AG04450 (cell line): ENCODE results near the gene PLA2G4F. TPM values are rescaled to one million over a fixed set of nuclear protein-coding genes. Genes with fewer than 3 reads are reported as not detected.

Experiments
- CTCF ChIA-PET: fragments of 300-600, 350-600 bp; formaldehyde crosslinking; extraction: SDS; loops from one replicate; lab custom pipeline; 2022; ENCODE audit warnings: antibody characterized with exemption, inconsistent platforms; lab: Charles Lee
- POLR2A ChIA-PET: fragments of 350-600 bp; formaldehyde crosslinking; extraction: SDS; loops from one replicate; lab custom pipeline; 2021; ENCODE audit warnings: antibody characterized with exemption, inconsistent platforms; lab: Yijun Ruan, JAX
- DNase-seq: peaks from one replicate; pipeline ENCODE4 v3.0.0-alpha.2; 2011; ENCODE audit warnings: low read depth, low spot score
- H3K27ac ChIP-seq: one replicate; pipeline ENCODE4 v1.5.1; 2012; ENCODE audit warnings: low read depth, low read length, control low read depth
- H3K27me3 ChIP-seq: one replicate; pipeline ENCODE4 v1.6.0; 2012; ENCODE audit warnings: low read length; ENCODE audit not compliant: control insufficient read depth, insufficient read depth
- H3K4me3 ChIP-seq: 2 replicates; pipeline ENCODE4 v1.5.1; 2011; ENCODE audit warnings: mild to moderate bottlenecking, low read depth, low read length, control low read depth
- H3K9me3 ChIP-seq: 2 replicates; pipeline ENCODE4 v1.5.1; 2012; ENCODE audit warnings: low read length; ENCODE audit not compliant: control insufficient read depth, insufficient read depth
- CTCF ChIP-seq: IDR thresholded peaks from 2 replicates; pipeline ENCODE4 v1.5.1; 2011; ENCODE audit warnings: low read depth, low read length, control low read depth, inconsistent platforms
- polyA plus RNA-seq: library from polyadenylated mRNA; depleted of rRNA; stranded (reverse); fragments of >200 nt; gene quantifications from 2 replicates; pipeline ENCODE4 v1.2.3, GENCODE V29; 2011

Gene PLA2G4F
- polyA plus RNA-seq, 1 experiment, result not detected

DNA sequence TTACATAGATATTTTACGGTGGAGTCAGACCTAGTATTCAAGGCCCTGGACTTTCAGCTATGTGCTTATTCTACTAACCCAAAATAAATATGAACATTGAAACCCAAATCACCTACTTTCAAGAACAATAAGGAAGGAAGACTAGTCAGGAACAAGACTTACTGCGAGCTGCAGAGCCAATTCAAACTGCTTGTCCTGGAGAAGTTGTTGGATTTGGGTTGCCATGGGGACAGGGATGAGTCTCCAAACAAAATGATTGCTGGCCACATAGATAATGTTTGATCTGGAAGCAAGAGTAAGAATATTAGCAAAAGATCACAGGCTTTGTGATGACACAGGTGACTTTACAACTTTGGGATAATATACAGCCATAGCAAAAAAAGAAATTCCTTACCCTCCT, 21.6 kb upstream of the PLA2G4F start:
- Histone ChIP-seq H3K9me3 (no peaks in the 10 kb centered on the region), H3K27ac (no peak overlapping the region), H3K4me3 (no peak overlapping the region), H3K27me3 (no peaks in the 10 kb centered on the region)
- CTCF ChIA-PET, result no interaction called here
- no peak for TF ChIP-seq CTCF
- no peak for DNase-seq
- POLR2A ChIA-PET, result no interaction called here

DNA sequence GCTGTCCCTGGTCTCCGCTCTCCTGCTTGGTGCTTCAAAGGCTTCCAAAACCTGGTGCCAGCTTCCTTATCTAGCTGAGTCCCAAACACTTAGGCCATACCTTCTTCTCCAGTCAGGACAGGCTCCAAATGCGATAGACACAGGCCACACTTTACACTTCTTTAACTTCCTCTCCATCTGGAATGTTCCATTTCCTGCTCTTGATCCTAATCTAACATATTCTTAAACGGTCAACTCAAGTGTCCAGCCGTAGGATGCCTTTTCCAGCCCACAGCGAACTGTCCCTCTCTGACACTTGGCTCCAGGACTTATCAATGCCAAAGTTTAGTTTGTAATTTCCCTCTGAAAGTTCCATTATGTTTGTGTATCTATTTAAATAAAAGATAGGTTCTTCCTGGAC, 19.2 kb upstream of the PLA2G4F start:
- ChIA-PET CTCF (no interaction called here), POLR2A (interaction anchor here (0.7 kb wide), 1 partner anchor 31 kb away, joined by 3 read pairs; no protein-coding TSS in a partner anchor)
- H3K9me3 ChIP-seq, result no peaks in the 10 kb centered on the region
- H3K27ac ChIP-seq, result no peak overlapping the region
- no peak for TF ChIP-seq CTCF
- H3K27me3 ChIP-seq, result no peaks in the 10 kb centered on the region
- no peak overlapping the region for H3K4me3 ChIP-seq
- DNase-seq, result no peak

GRCh38 chr15:42172475-42172874, 16.0 kb upstream of the PLA2G4F start:
- CTCF ChIA-PET, result no interaction called here
- H3K27ac ChIP-seq, result no peak overlapping the region
- no peak for DNase-seq
- H3K27me3 ChIP-seq, result no peaks in the 10 kb centered on the region
- POLR2A ChIA-PET, result interaction anchor here (0.6 kb wide), 2 partner anchors 172 to 291 kb away, joined by 3 to 5 read pairs; no protein-coding TSS in a partner anchor
- H3K4me3 ChIP-seq, result no peak overlapping the region
- H3K9me3 ChIP-seq, result no peaks in the 10 kb centered on the region
- no peak for TF ChIP-seq CTCF

- ChIA-PET POLR2A (interaction anchor here (0.6 kb wide), 1 partner anchor 292 kb away, joined by 5 read pairs; no protein-coding TSS in a partner anchor), CTCF (no interaction called here)
- no peak overlapping the region for H3K27ac ChIP-seq
- H3K9me3 ChIP-seq, result no peaks in the 10 kb centered on the region
- H3K4me3 ChIP-seq, result no peak overlapping the region
- no peaks in the 10 kb centered on the region for H3K27me3 ChIP-seq
- DNase-seq, result no peak
- TF ChIP-seq CTCF, result no peak
These were observed 15.4 kb upstream of the PLA2G4F start for GRCh38 chr15:42171795-42172194.

DNA sequence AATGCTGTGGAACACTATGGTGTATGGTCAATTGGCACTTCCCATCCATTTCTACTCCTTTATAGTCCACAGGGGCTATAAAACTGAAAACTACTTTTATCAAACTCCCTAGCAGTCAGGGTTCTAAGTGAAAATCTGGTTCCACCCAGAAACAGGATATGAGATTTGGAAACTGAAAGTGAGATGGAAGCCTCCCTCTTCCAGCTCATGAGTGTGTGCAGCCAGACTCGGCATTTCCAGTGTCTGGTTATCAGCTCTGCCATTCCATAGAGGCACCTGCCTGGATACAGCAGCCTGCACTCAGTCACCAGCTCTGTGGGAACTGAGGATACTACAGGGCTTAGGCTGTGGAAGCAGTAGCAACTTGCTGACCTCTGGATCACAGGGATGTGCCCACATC, 14.7 kb upstream of the PLA2G4F start:
- CTCF ChIA-PET, result no interaction called here
- H3K4me3 ChIP-seq, result no peak overlapping the region
- POLR2A ChIA-PET, result no interaction called here
- no peaks in the 10 kb centered on the region for H3K27me3 ChIP-seq
- no peak for DNase-seq
- no peaks in the 10 kb centered on the region for H3K9me3 ChIP-seq
- no peak for TF ChIP-seq CTCF
- H3K27ac ChIP-seq, result no peak overlapping the region
